Stimulated activated naive CD8-positive, alpha-beta T cell treated with anti-CD3 and anti-CD28 coated beads, Interleukin-15, Interleukin-2, amounts not matched to agents 100 ng/mL and 50 ng/mL, for 24 hours (primary cell): Measurements from ENCODE around the gene CDC42BPA.
"Not testable (repeated sequence)": the region's sequence is repeated elsewhere in the genome, so short reads cannot be mapped to it uniquely, and the experiment has no call there.

ENCODE experiments used
- H3K27ac Mint-ChIP-seq: one replicate; pipeline ENCODE4 v1.8.0; 2021; ENCODE audit warnings: mild to moderate bottlenecking, mixed read lengths
- H3K27me3 Mint-ChIP-seq: one replicate; pipeline ENCODE4 v1.8.0; 2021; ENCODE audit warnings: mixed read lengths
- H3K36me3 Mint-ChIP-seq: one replicate; pipeline ENCODE4 v1.8.0; 2021; ENCODE audit warnings: low read depth, mixed read lengths
- H3K4me1 Mint-ChIP-seq: one replicate; pipeline ENCODE4 v1.8.0; 2021; ENCODE audit warnings: low read depth, mixed read lengths
- H3K4me3 Mint-ChIP-seq: one replicate; pipeline ENCODE4 v1.8.0; 2021; ENCODE audit warnings: mild to moderate bottlenecking, mixed read lengths
- H3K9me3 Mint-ChIP-seq: one replicate; pipeline ENCODE4 v1.8.0; 2021; ENCODE audit warnings: mixed read lengths

CDC42BPA gene

DNA sequence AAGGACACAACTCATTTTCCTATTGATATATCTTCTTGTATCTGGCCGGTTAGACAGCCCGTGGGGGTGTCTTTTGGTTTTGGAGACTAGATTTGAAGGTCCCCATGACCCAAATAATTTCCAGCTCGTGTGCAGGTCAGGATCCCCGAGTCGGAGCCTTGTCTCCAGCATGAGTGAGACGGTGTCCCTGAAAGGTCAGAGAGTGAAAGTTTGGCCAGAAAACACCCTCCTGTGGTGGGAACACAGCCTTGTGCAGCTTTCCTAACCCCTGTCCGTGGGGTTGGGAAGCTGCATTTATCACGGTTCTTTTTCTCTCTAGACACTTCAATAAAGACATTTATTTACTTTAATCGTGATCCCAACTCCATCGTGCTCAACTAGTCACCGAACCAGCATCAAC is 360.6 kb downstream of the CDC42BPA start:
- no peaks in the 10 kb centered on the region for H3K27me3 Mint-ChIP-seq
- peaks cover 9% of the 10 kb centered on the region for H3K36me3 Mint-ChIP-seq
- no peaks in the 10 kb centered on the region for H3K9me3 Mint-ChIP-seq
- H3K4me1 Mint-ChIP-seq: peaks cover 29% of the 10 kb centered on the region
- H3K4me3 Mint-ChIP-seq: no peak overlapping the region
- no peak overlapping the region for H3K27ac Mint-ChIP-seq

GRCh38 chr1:226956942-226957713 is 361.2 kb downstream of the CDC42BPA start:
- no peak overlapping the region for H3K4me3 Mint-ChIP-seq
- no peaks in the 10 kb centered on the region for H3K27me3 Mint-ChIP-seq
- peaks cover 9% of the 10 kb centered on the region for H3K36me3 Mint-ChIP-seq
- H3K4me1 Mint-ChIP-seq: peaks cover 29% of the 10 kb centered on the region
- peak overlapping the region; percentile 65 for H3K27ac Mint-ChIP-seq
- no peaks in the 10 kb centered on the region for H3K9me3 Mint-ChIP-seq

GRCh38 chr1:226955857-226956256 is 362.4 kb downstream of the CDC42BPA start:
- H3K36me3 Mint-ChIP-seq, H3K27me3 Mint-ChIP-seq, H3K4me3 Mint-ChIP-seq, H3K9me3 Mint-ChIP-seq, H3K27ac Mint-ChIP-seq: not testable (repeated sequence)
- peaks cover 32% of the 10 kb centered on the region for H3K4me1 Mint-ChIP-seq

GRCh38 chr1:226954777-226955176 is 363.5 kb downstream of the CDC42BPA start:
- peaks cover 29% of the 10 kb centered on the region for H3K4me1 Mint-ChIP-seq
- no peaks in the 10 kb centered on the region for H3K9me3 Mint-ChIP-seq
- peaks cover 9% of the 10 kb centered on the region for H3K36me3 Mint-ChIP-seq
- H3K4me3 Mint-ChIP-seq: no peak overlapping the region
- peak overlapping the region; percentile 2 for H3K27ac Mint-ChIP-seq
- H3K27me3 Mint-ChIP-seq: no peaks in the 10 kb centered on the region

DNA sequence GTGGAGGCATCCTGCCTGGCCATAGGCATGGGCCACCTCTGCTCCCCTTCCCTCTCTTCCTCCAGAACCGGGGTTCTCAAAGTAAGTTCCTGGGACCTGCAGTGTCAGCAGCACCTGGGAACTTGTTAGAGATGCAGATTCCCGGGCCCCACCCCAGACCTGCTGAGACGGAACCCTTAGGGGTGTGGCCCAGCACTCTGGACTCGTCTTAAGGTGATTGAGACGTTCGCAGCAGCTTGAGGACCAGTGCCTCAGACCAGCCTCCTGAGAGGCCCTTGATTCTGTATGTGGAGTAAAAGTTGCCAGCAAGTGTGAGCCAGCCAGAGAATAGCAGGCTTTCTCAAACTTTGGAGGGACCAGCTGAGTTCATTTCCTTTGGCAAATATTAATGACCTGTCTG is 364.0 kb downstream of the CDC42BPA start:
- Mint-ChIP-seq H3K36me3 (peaks cover 9% of the 10 kb centered on the region), H3K4me1 (peaks cover 25% of the 10 kb centered on the region), H3K27me3 (no peaks in the 10 kb centered on the region), H3K9me3 (no peaks in the 10 kb centered on the region), H3K4me3 (no peak overlapping the region), H3K27ac (peak overlapping the region; percentile 2)

- H3K36me3 Mint-ChIP-seq: peaks cover 9% of the 10 kb centered on the region
- H3K27ac Mint-ChIP-seq: no peak overlapping the region
- peaks cover 20% of the 10 kb centered on the region for H3K4me1 Mint-ChIP-seq
- H3K9me3 Mint-ChIP-seq: peaks cover 3% of the 10 kb centered on the region
- H3K4me3 Mint-ChIP-seq: no peak overlapping the region
- no peaks in the 10 kb centered on the region for H3K27me3 Mint-ChIP-seq
Observed at GRCh38 chr1:226953175-226953800, 365.0 kb downstream of the CDC42BPA start.

GRCh38 chr1:226952118-226952441 is 366.2 kb downstream of the CDC42BPA start:
- H3K36me3 Mint-ChIP-seq: no peaks in the 10 kb centered on the region
- H3K27me3 Mint-ChIP-seq: no peaks in the 10 kb centered on the region
- H3K4me1 Mint-ChIP-seq: peaks cover 16% of the 10 kb centered on the region
- H3K4me3 Mint-ChIP-seq: no peak overlapping the region
- no peak overlapping the region for H3K27ac Mint-ChIP-seq
- peaks cover 8% of the 10 kb centered on the region for H3K9me3 Mint-ChIP-seq

DNA sequence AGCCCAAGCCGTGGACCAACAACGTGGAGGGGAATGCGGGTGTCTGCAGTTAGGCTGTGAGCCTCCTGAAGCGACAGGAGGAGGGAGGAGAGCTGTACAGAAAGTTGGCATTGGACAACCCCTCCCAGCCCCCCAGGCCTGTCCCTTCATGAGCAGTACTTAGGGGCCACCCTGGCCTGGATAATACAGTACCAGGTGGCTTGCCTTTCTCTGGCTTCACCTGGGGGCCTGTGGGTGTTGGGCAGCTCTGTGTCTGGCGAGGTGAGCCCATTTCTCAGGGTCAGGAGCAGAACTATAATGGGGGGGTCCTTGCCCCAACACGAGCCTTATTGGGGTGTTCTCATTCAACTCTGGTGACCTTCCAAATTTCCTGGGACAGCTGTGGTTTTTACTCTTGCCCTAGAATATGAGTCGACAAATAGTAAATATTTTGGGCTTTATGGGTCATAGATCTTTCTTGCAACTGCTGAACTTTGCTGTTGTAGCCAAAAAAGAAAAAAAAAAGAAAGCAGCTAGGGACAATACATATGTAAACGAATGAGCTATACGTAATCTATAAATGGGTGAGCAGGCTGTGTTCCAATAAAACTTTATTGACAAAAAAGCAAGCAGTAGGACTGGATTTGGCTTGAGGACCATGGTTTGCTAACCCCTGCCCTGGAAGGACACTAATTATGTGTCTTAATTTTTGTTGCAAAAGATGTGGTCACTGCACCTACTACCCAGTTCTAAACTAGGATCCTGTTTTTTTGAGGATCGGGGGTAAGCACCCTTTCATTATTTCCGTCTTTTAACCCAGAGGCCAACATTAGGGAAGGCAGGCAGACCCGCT is 366.8 kb downstream of the CDC42BPA start:
- Mint-ChIP-seq H3K36me3 (no peaks in the 10 kb centered on the region), H3K9me3 (peaks cover 8% of the 10 kb centered on the region), H3K4me3 (no peak overlapping the region), H3K27me3 (no peaks in the 10 kb centered on the region), H3K4me1 (peaks cover 22% of the 10 kb centered on the region), H3K27ac (no peak overlapping the region)

DNA sequence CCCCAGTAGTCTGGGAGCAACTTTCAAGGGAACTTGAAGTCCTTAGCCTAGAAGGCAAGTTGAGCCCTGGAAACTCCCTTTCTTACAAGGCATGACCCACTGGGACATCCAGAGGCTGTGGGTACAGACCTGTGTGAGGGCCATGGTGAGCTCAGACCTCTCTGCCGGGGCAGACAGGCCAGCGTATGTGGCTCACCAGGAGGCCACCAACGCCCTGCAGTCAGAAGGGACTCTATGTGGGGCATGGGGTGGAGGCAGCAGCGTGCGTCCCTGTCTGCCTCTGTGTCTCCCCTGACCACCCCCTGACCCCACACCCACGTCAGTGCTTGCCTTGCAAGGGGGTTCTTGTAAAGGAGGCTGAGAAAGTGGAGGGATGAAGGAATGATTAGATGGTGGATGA is 367.4 kb downstream of the CDC42BPA start:
- Mint-ChIP-seq H3K9me3 (peaks cover 8% of the 10 kb centered on the region), H3K4me3 (no peak overlapping the region), H3K4me1 (peaks cover 22% of the 10 kb centered on the region), H3K27me3 (no peaks in the 10 kb centered on the region), H3K36me3 (no peaks in the 10 kb centered on the region), H3K27ac (peak overlapping the region; percentile 52)

DNA sequence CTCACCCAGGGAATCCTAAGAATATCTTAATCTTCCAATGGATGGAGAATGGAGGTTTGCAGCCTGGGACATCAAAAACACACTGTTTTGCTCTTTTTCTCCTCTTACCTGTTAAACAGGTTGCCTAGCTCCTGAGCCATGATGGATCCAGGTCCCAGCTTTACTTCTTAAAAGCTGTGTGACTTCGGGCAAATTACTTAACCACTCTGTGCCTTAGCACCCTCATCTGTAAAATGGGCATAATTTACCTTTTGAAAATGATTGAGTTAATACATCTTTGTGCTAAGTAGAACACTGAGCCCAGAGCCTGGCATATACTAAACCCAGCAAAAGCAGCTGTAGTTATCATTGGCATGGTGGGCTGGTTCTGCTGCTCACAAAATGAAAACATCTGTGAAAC is 368.0 kb downstream of the CDC42BPA start:
- no peaks in the 10 kb centered on the region for H3K27me3 Mint-ChIP-seq
- peaks cover 23% of the 10 kb centered on the region for H3K4me1 Mint-ChIP-seq
- H3K4me3 Mint-ChIP-seq: no peak overlapping the region
- no peaks in the 10 kb centered on the region for H3K36me3 Mint-ChIP-seq
- peaks cover 8% of the 10 kb centered on the region for H3K9me3 Mint-ChIP-seq
- no peak overlapping the region for H3K27ac Mint-ChIP-seq

DNA sequence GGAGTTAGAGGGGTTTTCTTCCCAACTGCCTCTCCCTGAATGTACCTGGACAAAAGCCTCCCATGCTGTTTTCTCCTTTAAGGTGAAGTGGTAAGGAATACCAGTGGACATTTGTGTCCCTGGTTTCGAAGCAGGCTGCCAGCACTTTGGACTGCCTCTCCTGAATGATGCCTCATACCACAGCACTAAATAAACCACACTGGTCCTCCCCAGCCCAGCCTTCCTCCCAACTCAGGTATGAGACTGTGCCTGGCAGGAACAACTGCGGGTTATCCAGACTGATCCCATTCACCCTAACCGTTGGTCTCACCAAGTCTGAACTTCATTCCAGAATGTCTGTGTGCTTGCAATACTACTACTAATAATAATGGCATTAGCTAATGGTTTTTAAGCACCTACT is 368.9 kb downstream of the CDC42BPA start:
- no peak overlapping the region for H3K27ac Mint-ChIP-seq
- no peak overlapping the region for H3K4me3 Mint-ChIP-seq
- H3K9me3 Mint-ChIP-seq: peaks cover 8% of the 10 kb centered on the region
- H3K27me3 Mint-ChIP-seq: no peaks in the 10 kb centered on the region
- H3K4me1 Mint-ChIP-seq: peaks cover 32% of the 10 kb centered on the region
- H3K36me3 Mint-ChIP-seq: no peaks in the 10 kb centered on the region

GRCh38 chr1:226948996-226949395 is 369.3 kb downstream of the CDC42BPA start:
- peaks cover 36% of the 10 kb centered on the region for H3K4me1 Mint-ChIP-seq
- H3K9me3 Mint-ChIP-seq: peaks cover 8% of the 10 kb centered on the region
- H3K36me3 Mint-ChIP-seq: no peaks in the 10 kb centered on the region
- H3K27ac Mint-ChIP-seq: no peak overlapping the region
- no peaks in the 10 kb centered on the region for H3K27me3 Mint-ChIP-seq
- H3K4me3 Mint-ChIP-seq: no peak overlapping the region

GRCh38 chr1:226948480-226948879 is 369.8 kb downstream of the CDC42BPA start:
- peaks cover 41% of the 10 kb centered on the region for H3K4me1 Mint-ChIP-seq
- no peak overlapping the region for H3K27ac Mint-ChIP-seq
- no peaks in the 10 kb centered on the region for H3K27me3 Mint-ChIP-seq
- H3K36me3 Mint-ChIP-seq: no peaks in the 10 kb centered on the region
- H3K9me3 Mint-ChIP-seq: peaks cover 8% of the 10 kb centered on the region
- H3K4me3 Mint-ChIP-seq: no peak overlapping the region

DNA sequence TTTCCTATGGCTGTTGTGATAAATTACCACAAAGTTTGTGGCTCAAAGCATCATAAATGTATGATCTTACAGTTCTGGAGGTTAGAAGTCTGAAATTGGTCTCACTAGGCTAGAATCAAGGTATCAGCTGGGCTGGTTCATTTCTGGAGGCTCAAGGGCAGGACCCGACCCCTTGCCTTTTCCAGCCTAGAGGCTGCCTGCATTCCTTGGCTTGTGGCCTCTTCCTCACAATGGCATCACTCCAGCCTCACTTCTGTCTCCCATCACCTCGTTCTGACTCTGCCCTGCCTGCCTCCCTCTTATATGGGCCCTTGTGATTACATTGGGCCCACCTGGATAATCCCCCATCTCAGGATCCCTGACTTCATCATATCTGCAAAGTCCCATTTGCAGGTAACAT is 370.2 kb downstream of the CDC42BPA start:
- Mint-ChIP-seq H3K27ac (no peak overlapping the region), H3K36me3 (no peaks in the 10 kb centered on the region), H3K4me3 (no peak overlapping the region), H3K9me3 (peaks cover 8% of the 10 kb centered on the region), H3K4me1 (peaks cover 45% of the 10 kb centered on the region), H3K27me3 (no peaks in the 10 kb centered on the region)

- peaks cover 57% of the 10 kb centered on the region for H3K4me1 Mint-ChIP-seq
- H3K27me3 Mint-ChIP-seq: no peaks in the 10 kb centered on the region
- no peak overlapping the region for H3K4me3 Mint-ChIP-seq
- H3K36me3 Mint-ChIP-seq: no peaks in the 10 kb centered on the region
- H3K27ac Mint-ChIP-seq: no peak overlapping the region
- H3K9me3 Mint-ChIP-seq: peaks cover 8% of the 10 kb centered on the region
Observed at GRCh38 chr1:226946841-226947240, 371.5 kb downstream of the CDC42BPA start.
